HEK293 (cell line): Measurements from ENCODE around the gene FYB1.

Experiments used
- CTCF ChIA-PET: fragments of 350-600 bp; formaldehyde crosslinking; extraction: SDS; loops from one replicate; lab custom pipeline; 2021; ENCODE audit warnings: antibody characterized with exemption; lab: Yijun Ruan, JAX
- POLR2A ChIA-PET: fragments of 300-600 bp; formaldehyde crosslinking; extraction: SDS; loops from one replicate; lab custom pipeline; 2020; ENCODE audit warnings: antibody characterized with exemption, inconsistent platforms; lab: Yijun Ruan, JAX
- H3K27ac ChIP-seq: fragments of 200-500 bp; sonication (Bioruptor generic); 2 replicates; pipeline ENCODE4 v1.5.1; 2014; ENCODE audit warnings: low read depth, low read length, control low read depth, inconsistent platforms; ENCODE audit errors: extremely low read depth
- H3K36me3 ChIP-seq, 2 experiments: fragments of 200-500 bp in 1 of 2; sonication (Bioruptor generic) in 1 of 2; 1 replicate in 1 of 2; 2 replicates in 1 of 2; pipeline ENCODE4 v1.5.1; 2014 to 2017; ENCODE audit warnings: inconsistent platforms in 2 of 2, low read length in 2 of 2; ENCODE audit not compliant: control insufficient read depth in 2 of 2, insufficient read depth in 1 of 2
- H3K4me1 ChIP-seq: fragments of 200-500 bp; sonication (Bioruptor generic); 2 replicates; pipeline ENCODE4 v1.5.1; 2014; ENCODE audit warnings: mild to moderate bottlenecking, low read length, inconsistent platforms; ENCODE audit not compliant: control insufficient read depth, insufficient read depth
- H3K4me3 ChIP-seq: 2 replicates; pipeline ENCODE4 v1.5.1; 2011; ENCODE audit warnings: low read depth, mild to moderate bottlenecking, control low read depth, low read length, moderate library complexity
- H3K9me3 ChIP-seq: fragments of 200-500 bp; sonication (Bioruptor generic); 2 replicates; pipeline ENCODE4 v1.5.1; 2014; ENCODE audit warnings: low read depth, low read length, inconsistent platforms; ENCODE audit not compliant: control insufficient read depth, insufficient read depth
- BCL11A ChIP-seq: fragments of 450-650 bp; formaldehyde crosslinking; IDR thresholded peaks from 2 replicates; pipeline ENCODE4 v1.5.1; 2016; ENCODE audit warnings: low read depth, missing biosample characterization, missing genetic modification characterization
- OSR2 ChIP-seq: fragments of 450-650 bp; formaldehyde crosslinking; IDR thresholded peaks from 2 replicates; pipeline ENCODE4 v1.5.1; 2016; ENCODE audit warnings: missing biosample characterization, missing genetic modification characterization
- PRDM10 ChIP-seq: fragments of 450-650 bp; formaldehyde crosslinking; IDR thresholded peaks from 2 replicates; pipeline ENCODE4 v1.5.1; 2016; ENCODE audit warnings: missing biosample characterization, missing genetic modification characterization
- PRDM6 ChIP-seq: fragments of 450-650 bp; formaldehyde crosslinking; IDR thresholded peaks from 2 replicates; pipeline ENCODE4 v1.5.1; 2017; ENCODE audit warnings: missing biosample characterization, missing genetic modification characterization
- SP2 ChIP-seq: fragments of 450-650 bp; formaldehyde crosslinking; IDR thresholded peaks from 2 replicates; pipeline ENCODE4 v1.5.1; 2016; ENCODE audit warnings: missing biosample characterization, missing genetic modification characterization
- SP3 ChIP-seq: fragments of 450-650 bp; formaldehyde crosslinking; IDR thresholded peaks from 2 replicates; pipeline ENCODE4 v1.5.1; 2016; ENCODE audit warnings: missing biosample characterization, missing genetic modification characterization
- TCF7L2 ChIP-seq: IDR thresholded peaks from 2 replicates; pipeline ENCODE4 v1.6.1; 2011; ENCODE audit warnings: low read depth, mild to moderate bottlenecking, inconsistent platforms, low read length, moderate library complexity, borderline replicate concordance
- ZBTB21 ChIP-seq: fragments of 450-650 bp; formaldehyde crosslinking; IDR thresholded peaks from 2 replicates; pipeline ENCODE4 v1.5.1; 2017; ENCODE audit warnings: missing biosample characterization, missing genetic modification characterization
- ZBTB7A ChIP-seq: fragments of 450-650 bp; formaldehyde crosslinking; IDR thresholded peaks from 2 replicates; pipeline ENCODE4 v1.5.1; 2016; ENCODE audit warnings: low read depth, missing biosample characterization, missing genetic modification characterization
- ZNF148 ChIP-seq: fragments of 450-650 bp; formaldehyde crosslinking; IDR thresholded peaks from 2 replicates; pipeline ENCODE4 v1.5.0; 2017; ENCODE audit warnings: missing biosample characterization, missing genetic modification characterization, borderline replicate concordance
- ZNF19 ChIP-seq: fragments of 450-650 bp; formaldehyde crosslinking; IDR thresholded peaks from 2 replicates; pipeline ENCODE4; 2016; ENCODE audit warnings: missing biosample characterization, missing genetic modification characterization, low read depth
- ZNF202 ChIP-seq: fragments of 450-650 bp; formaldehyde crosslinking; IDR thresholded peaks from 2 replicates; pipeline ENCODE4 v1.5.1; 2016; ENCODE audit warnings: missing biosample characterization, missing genetic modification characterization, borderline replicate concordance
- ZNF280C ChIP-seq: fragments of 450-650 bp; formaldehyde crosslinking; IDR thresholded peaks from 2 replicates; pipeline ENCODE4 v1.5.1; 2016; ENCODE audit warnings: missing biosample characterization, missing genetic modification characterization
- ZNF311 ChIP-seq: fragments of 450-650 bp; formaldehyde crosslinking; IDR thresholded peaks from 2 replicates; pipeline ENCODE4 v1.5.1; 2017; ENCODE audit warnings: missing biosample characterization, missing genetic modification characterization, borderline replicate concordance
- ZNF350 ChIP-seq: fragments of 450-650 bp; formaldehyde crosslinking; IDR thresholded peaks from 2 replicates; pipeline ENCODE4 v1.5.0; 2017; ENCODE audit warnings: missing biosample characterization, mild to moderate bottlenecking, missing genetic modification characterization
- ZNF394 ChIP-seq: fragments of 450-650 bp; formaldehyde crosslinking; IDR thresholded peaks from 2 replicates; pipeline ENCODE4 v1.5.1; 2016; ENCODE audit warnings: missing biosample characterization, missing genetic modification characterization, mild to moderate bottlenecking, moderate library complexity, borderline replicate concordance
- ZNF473 ChIP-seq: fragments of 450-650 bp; formaldehyde crosslinking; IDR thresholded peaks from 2 replicates; pipeline ENCODE4 v1.5.1; 2017; ENCODE audit warnings: missing biosample characterization, missing genetic modification characterization
- ZNF548 ChIP-seq: fragments of 450-650 bp; formaldehyde crosslinking; IDR thresholded peaks from 2 replicates; pipeline ENCODE4 v1.5.1; 2016; ENCODE audit warnings: missing biosample characterization, missing genetic modification characterization
- ZNF560 ChIP-seq: fragments of 450-650 bp; formaldehyde crosslinking; IDR thresholded peaks from 2 replicates; pipeline ENCODE4 v1.5.1; 2017; ENCODE audit warnings: missing biosample characterization, missing genetic modification characterization, borderline replicate concordance
- ZNF571 ChIP-seq: fragments of 450-650 bp; formaldehyde crosslinking; IDR thresholded peaks from 2 replicates; pipeline ENCODE4 v1.5.0; 2017; ENCODE audit warnings: missing biosample characterization, missing genetic modification characterization
- ZNF629 ChIP-seq: fragments of 450-650 bp; formaldehyde crosslinking; IDR thresholded peaks from 2 replicates; pipeline ENCODE4 v1.5.1; 2017; ENCODE audit warnings: missing biosample characterization, missing genetic modification characterization
- ZNF658 ChIP-seq: fragments of 450-650 bp; formaldehyde crosslinking; IDR thresholded peaks from 2 replicates; pipeline ENCODE4; 2016; ENCODE audit warnings: missing biosample characterization, missing genetic modification characterization
- ZNF664 ChIP-seq: fragments of 450-650 bp; formaldehyde crosslinking; IDR thresholded peaks from 2 replicates; pipeline ENCODE4 v1.5.1; 2016; ENCODE audit warnings: missing biosample characterization, missing genetic modification characterization
- ZNF677 ChIP-seq: fragments of 450-650 bp; IDR thresholded peaks from 2 replicates; pipeline ENCODE4 v1.5.0; 2018; ENCODE audit warnings: missing biosample characterization, mild to moderate bottlenecking, missing genetic modification characterization, moderate library complexity
- ZXDB ChIP-seq: fragments of 450-650 bp; formaldehyde crosslinking; IDR thresholded peaks from 2 replicates; pipeline ENCODE4 v1.5.1; 2016; ENCODE audit warnings: missing biosample characterization, missing genetic modification characterization

The FYB1 gene

GRCh38 chr5:39074017-39074814 lies 145.1 kb downstream of the FYB1 start, which contains the start of gene RICTOR (continued):
- TF ChIP-seq ZNF658 (no peak), ZNF629 (tag by site-specific recombination) (peak; percentile 54; the same call in 1 of the 2 replicates), ZNF394 (0 out of 2 replicates have a peak, but pooled peaks have one; percentile 18), SP2 (tag by site-specific recombination) (peak; percentile 83), OSR2 (tag by site-specific recombination) (0 out of 2 replicates have a peak, but pooled peaks have one; percentile 37), ZNF560 (tag by site-specific recombination) (no peak)

GRCh38 chr5:39073767-39074016 lies 145.7 kb downstream of the FYB1 start:
- H3K27ac ChIP-seq: peak overlapping the region; percentile 98
- TF ChIP-seq ZNF571 (tag by site-specific recombination) (no peak), ZNF311 (tag by site-specific recombination) (no peak), ZBTB21 (tag by site-specific recombination) (no peak), TCF7L2 (no peak), ZNF473 (tag by site-specific recombination) (no peak), ZBTB7A (tag by site-specific recombination) (no peak), ZNF19 (no peak), ZNF202 (tag by site-specific recombination) (no peak), PRDM6 (tag by site-specific recombination) (no peak), BCL11A (tag by site-specific recombination) (no peak), ZNF148 (tag by site-specific recombination) (no peak), PRDM10 (tag by site-specific recombination) (0 out of 2 replicates have a peak, but pooled peaks have one; percentile 13), ZNF677 (tag by site-specific recombination) (no peak), ZNF280C (tag by site-specific recombination) (no peak), ZNF350 (no peak), ZNF664 (tag by site-specific recombination) (no peak), SP3 (tag by site-specific recombination) (0 out of 2 replicates have a peak, but pooled peaks have one; percentile 7), ZNF548 (tag by site-specific recombination) (no peak), ZXDB (tag by site-specific recombination) (0 out of 2 replicates have a peak, but pooled peaks have one; percentile 1)

More at GRCh38 chr5:39073767-39074016, 145.7 kb downstream of the FYB1 start:
- Histone ChIP-seq H3K9me3 (no peaks in the 10 kb centered on the region), H3K36me3 (peaks cover 0 to under 1% of the 10 kb centered on the region in 2 experiments; a peak in 2 of 3 replicates), H3K4me3 (peak overlapping the region; percentile 100), H3K4me1 (peaks cover 18% of the 10 kb centered on the region; the same call in 1 of the 2 replicates)
- ChIA-PET POLR2A (no interaction called here), CTCF (no interaction called here)
